ENCODE data around the gene ZNF438. TPM values are rescaled to one million over a fixed set of nuclear protein-coding genes. Genes with fewer than 3 reads are reported as not detected.
"Not testable (repeated sequence)": the region's sequence is repeated elsewhere in the genome, so short reads cannot be mapped to it uniquely, and the experiment has no call there.

ZNF438 gene
- total and polyA plus RNA-seq, 10 of the 15 experiments (the other 5 are each of a cell fraction or from before 2014, with no cell fraction given) = 0.93 to 5.2 (median 1.9) TPM

- RAD21 ChIA-PET (ENCODE audit: unreplicated experiment) = no interaction called here
- Histone ChIP-seq H4K20me1 (ENCODE audit: control insufficient read depth, insufficient read depth) (no peaks in the 10 kb centered on the region), H3K36me3 (ENCODE audit: control insufficient read depth in 2 of 2, insufficient read depth in 2 of 2, low read length in 1 of 2) (no peaks in the 10 kb centered on the region), H3K79me2 (ENCODE audit: control insufficient read depth, insufficient read depth, low read length) (no peaks in the 10 kb centered on the region), H3K27ac (ENCODE audit: control insufficient read depth, insufficient read depth) (no peak overlapping the region), H3K27me3 (replicated peaks in 1 of 2; ENCODE audit: control insufficient read depth in 2 of 2, insufficient read depth in 2 of 2, low read length in 1 of 2) (no peaks in the 10 kb centered on the region), H3K9ac (ENCODE audit: control insufficient read depth, insufficient read depth, low read length) (no peak overlapping the region), H3K4me2 (ENCODE audit: control insufficient read depth, insufficient read depth) (no peak overlapping the region), H3K9me3 (replicated peaks; ENCODE audit: control insufficient read depth, insufficient read depth, low read length) (no peaks in the 10 kb centered on the region; the same call in 2 of the 3 replicates), H2AFZ (ENCODE audit: control insufficient read depth, low read depth, low read length) (no peak overlapping the region), H3K4me1 (ENCODE audit: control insufficient read depth, insufficient read depth, low read length) (no peaks in the 10 kb centered on the region), H3K4me3 (no peak overlapping the region)
- in situ Hi-C loops (cut with MboI) = no loop called here
- ATAC-seq (no peak), FAIRE-seq (no peak), DNase-seq (ENCODE audit: low read depth, low spot score) (no peak)
- intact Hi-C loops (cut with micrococcal nuclease; ENCODE audit: unreplicated experiment) = no loop called here
- POLR2A ChIA-PET = no interaction called here
- TF ChIP-seq RCOR1 (conservative IDR thresholded peaks at IDR 0.05; ENCODE audit: low read depth, low read length) = no peak
- TF ChIP-seq MYB (IDR thresholded peaks at IDR 0.05; ENCODE audit: borderline replicate concordance, low read depth, low read length) = no peak
- BruUV-seq (replicated peaks) = no TSS peak
- SMC1A ChIA-PET (ENCODE audit: uncharacterized antibody, unreplicated experiment) = no interaction called here
- WGBS (ENCODE audit: insufficient coverage, insufficient replicate concordance, low lambda C conversion rate, missing lambda C conversion rate) = 87% methylated on average over 31 of the region's 37 CpGs
- CTCF ChIA-PET = no interaction called here
Observed at GRCh38 chr10:30902621-30903396, 128.9 kb downstream of the ZNF438 start.

- CTCF ChIA-PET; H3K4me1 ChIP-seq (ENCODE audit: control insufficient read depth, insufficient read depth, low read length); H4K20me1 ChIP-seq (ENCODE audit: control insufficient read depth, insufficient read depth); ATAC-seq; H3K27me3 ChIP-seq (replicated peaks in 1 of 2; ENCODE audit: control insufficient read depth in 2 of 2, insufficient read depth in 2 of 2, low read length in 1 of 2); BruUV-seq (replicated peaks); DNase-seq (ENCODE audit: low read depth, low spot score); H3K79me2 ChIP-seq (ENCODE audit: control insufficient read depth, insufficient read depth, low read length); H3K4me3 ChIP-seq; H3K9ac ChIP-seq (ENCODE audit: control insufficient read depth, insufficient read depth, low read length); H3K27ac ChIP-seq (ENCODE audit: control insufficient read depth, insufficient read depth); H3K9me3 ChIP-seq (replicated peaks; ENCODE audit: control insufficient read depth, insufficient read depth, low read length); H3K4me2 ChIP-seq (ENCODE audit: control insufficient read depth, insufficient read depth); H2AFZ ChIP-seq (ENCODE audit: control insufficient read depth, low read depth, low read length); RAD21 ChIA-PET (ENCODE audit: unreplicated experiment); FAIRE-seq; in situ Hi-C loops (cut with MboI); H3K36me3 ChIP-seq (ENCODE audit: control insufficient read depth in 2 of 2, insufficient read depth in 2 of 2, low read length in 1 of 2); intact Hi-C loops (cut with micrococcal nuclease; ENCODE audit: unreplicated experiment); POLR2A ChIA-PET: not testable (repeated sequence)
- SMC1A ChIA-PET (ENCODE audit: uncharacterized antibody, unreplicated experiment) = interaction anchor here (0.6 kb wide), 1 partner anchor 1777 kb away, joined by 3 read pairs; no protein-coding TSS in a partner anchor
- WGBS (ENCODE audit: insufficient coverage, insufficient replicate concordance, low lambda C conversion rate, missing lambda C conversion rate) = 95% methylated on average over 20 of the region's 21 CpGs
Observed at GRCh38 chr10:30901487-30901886, 130.2 kb downstream of the ZNF438 start.
